DND-41 (cell line): Measurements from ENCODE around the gene PSME3IP1.

Source experiments
- EZH2 ChIP-seq: IDR thresholded peaks from 3 replicates; pipeline ENCODE4 v1.6.1; 2012; ENCODE audit warnings: borderline replicate concordance, low read depth, mild to moderate bottlenecking, moderate library complexity, low read length, inconsistent platforms; ENCODE audit not compliant: severe bottlenecking
- TF ChIP-seq, protein P1 (sequence below): IDR thresholded peaks from 2 replicates; pipeline ENCODE4 v1.5.1; 2012; ENCODE audit warnings: borderline replicate concordance, low read length, moderate library complexity, mild to moderate bottlenecking; ENCODE audit not compliant: poor library complexity, severe bottlenecking; ENCODE audit errors: extremely low read depth

DNA sequence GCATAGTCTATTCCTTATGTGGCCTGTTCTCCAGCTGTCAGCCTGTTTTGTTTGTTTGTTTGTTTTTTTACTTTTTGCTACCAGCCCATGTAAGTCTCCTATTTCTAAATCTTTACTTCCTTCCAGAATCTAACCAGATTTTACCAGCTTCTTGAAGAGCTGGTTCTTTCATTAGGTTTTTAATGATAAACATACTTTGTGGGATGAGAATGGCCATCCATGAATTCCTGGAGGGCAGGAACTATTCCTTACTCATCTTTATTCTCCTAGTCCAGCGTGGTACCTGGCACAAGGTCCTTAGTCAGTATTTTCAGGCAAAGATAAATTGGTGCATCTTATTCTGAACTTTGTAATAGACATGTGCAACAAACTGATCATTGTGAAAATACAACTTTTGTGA is 17.6 kb upstream of the PSME3IP1 start:
- TF ChIP-seq, protein P1, sequence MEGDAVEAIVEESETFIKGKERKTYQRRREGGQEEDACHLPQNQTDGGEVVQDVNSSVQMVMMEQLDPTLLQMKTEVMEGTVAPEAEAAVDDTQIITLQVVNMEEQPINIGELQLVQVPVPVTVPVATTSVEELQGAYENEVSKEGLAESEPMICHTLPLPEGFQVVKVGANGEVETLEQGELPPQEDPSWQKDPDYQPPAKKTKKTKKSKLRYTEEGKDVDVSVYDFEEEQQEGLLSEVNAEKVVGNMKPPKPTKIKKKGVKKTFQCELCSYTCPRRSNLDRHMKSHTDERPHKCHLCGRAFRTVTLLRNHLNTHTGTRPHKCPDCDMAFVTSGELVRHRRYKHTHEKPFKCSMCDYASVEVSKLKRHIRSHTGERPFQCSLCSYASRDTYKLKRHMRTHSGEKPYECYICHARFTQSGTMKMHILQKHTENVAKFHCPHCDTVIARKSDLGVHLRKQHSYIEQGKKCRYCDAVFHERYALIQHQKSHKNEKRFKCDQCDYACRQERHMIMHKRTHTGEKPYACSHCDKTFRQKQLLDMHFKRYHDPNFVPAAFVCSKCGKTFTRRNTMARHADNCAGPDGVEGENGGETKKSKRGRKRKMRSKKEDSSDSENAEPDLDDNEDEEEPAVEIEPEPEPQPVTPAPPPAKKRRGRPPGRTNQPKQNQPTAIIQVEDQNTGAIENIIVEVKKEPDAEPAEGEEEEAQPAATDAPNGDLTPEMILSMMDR = no peak
- no peak for TF ChIP-seq EZH2
